ENCODE results near the gene REV3L. TPM values are rescaled to one million over a fixed set of nuclear protein-coding genes. Genes with fewer than 3 reads are reported as not detected.
A peak's percentile ranks its signal among the peaks of the same experiment; 100 is the strongest.
"Not testable (repeated sequence)": the region's sequence is repeated elsewhere in the genome, so short reads cannot be mapped to it uniquely, and the experiment has no call there.

Gene REV3L
- total and polyA plus RNA-seq, 8 donors = 29.3 to 68.6 (median 57.4) TPM

DNA sequence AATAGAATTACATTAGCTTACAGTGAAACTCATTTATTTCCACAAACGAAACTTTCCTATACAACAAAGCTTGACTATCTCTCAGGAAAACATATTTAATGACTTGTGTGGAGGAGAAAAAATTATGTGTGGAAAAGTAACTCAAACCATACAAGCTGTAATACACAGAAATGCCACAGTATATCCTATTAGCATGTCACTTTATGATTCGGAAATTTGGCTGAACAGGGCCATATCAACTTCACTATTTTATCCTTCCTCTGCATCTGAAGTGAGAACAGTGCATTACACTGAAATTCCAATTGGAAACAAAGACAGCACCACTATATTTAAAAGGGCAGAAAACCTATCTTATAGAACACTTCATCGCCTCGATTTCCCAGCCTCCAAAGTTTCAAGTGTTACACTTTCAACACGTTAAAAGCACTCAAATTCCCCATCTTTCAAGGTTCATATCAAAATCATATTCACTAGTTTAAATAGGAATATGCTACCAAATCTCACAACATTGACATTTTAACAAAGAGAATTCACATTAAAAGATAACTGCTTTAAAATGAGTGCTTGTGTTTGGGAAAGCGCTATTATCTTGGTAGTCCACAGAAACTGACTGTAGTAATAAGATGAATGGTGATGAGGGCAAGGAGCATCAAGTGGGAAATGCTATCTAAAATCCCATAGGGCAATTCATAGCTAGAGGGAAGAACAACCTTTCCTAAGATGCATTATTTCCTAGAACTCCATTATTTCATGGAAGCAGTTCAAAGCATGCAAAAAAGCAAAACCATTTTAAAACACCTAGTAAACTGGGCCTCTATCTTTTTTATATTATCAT is 1.8 kb downstream of the REV3L start:
- ATAC-seq (no peak), DNase-seq (no peak)
- H3K9me3 ChIP-seq = no peaks in the 10 kb centered on the region
- H3K27ac ChIP-seq = peak overlapping the region; percentile 99
- peaks cover 32 to 65% of the 10 kb centered on the region in 2 donors for H3K4me1 ChIP-seq
- intact Hi-C loops (cut with DNase I) = no loop called here
- H3K4me3 ChIP-seq = peak overlapping the region; percentile 79 to 88
- no peaks in the 10 kb centered on the region for H3K36me3 ChIP-seq
- no peaks in the 10 kb centered on the region for H3K27me3 ChIP-seq
- TF ChIP-seq, protein P1, sequence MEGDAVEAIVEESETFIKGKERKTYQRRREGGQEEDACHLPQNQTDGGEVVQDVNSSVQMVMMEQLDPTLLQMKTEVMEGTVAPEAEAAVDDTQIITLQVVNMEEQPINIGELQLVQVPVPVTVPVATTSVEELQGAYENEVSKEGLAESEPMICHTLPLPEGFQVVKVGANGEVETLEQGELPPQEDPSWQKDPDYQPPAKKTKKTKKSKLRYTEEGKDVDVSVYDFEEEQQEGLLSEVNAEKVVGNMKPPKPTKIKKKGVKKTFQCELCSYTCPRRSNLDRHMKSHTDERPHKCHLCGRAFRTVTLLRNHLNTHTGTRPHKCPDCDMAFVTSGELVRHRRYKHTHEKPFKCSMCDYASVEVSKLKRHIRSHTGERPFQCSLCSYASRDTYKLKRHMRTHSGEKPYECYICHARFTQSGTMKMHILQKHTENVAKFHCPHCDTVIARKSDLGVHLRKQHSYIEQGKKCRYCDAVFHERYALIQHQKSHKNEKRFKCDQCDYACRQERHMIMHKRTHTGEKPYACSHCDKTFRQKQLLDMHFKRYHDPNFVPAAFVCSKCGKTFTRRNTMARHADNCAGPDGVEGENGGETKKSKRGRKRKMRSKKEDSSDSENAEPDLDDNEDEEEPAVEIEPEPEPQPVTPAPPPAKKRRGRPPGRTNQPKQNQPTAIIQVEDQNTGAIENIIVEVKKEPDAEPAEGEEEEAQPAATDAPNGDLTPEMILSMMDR (IDR thresholded peaks at IDR 0.05) = no peak

DNA sequence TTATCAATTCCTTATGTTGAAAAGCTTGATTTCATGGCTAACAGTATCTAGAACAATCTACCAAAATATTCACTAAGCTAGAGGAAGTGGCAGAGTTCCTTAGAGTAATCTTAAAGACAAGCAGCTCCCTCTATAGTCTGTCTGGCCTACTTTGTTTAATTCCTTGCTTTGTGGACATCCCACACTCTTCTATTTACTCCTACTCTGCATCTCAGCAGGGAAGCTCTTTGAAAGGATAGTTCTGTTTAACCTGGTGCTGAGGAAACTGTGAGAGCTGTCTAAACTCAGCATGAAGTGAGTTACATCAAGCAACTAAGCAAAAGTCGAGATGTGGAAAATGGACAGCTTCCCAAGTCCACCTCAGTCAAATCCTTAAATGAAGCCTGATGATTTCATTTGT is 4.3 kb downstream of the REV3L start:
- TF ChIP-seq, protein P1 (IDR thresholded peaks at IDR 0.05) = peak in 1 of 2 donors; percentile 28
- no peaks in the 10 kb centered on the region for H3K27me3 ChIP-seq
- DNase-seq (peak in 1 of 4 donors; percentile 52), ATAC-seq (peak; percentile 17)
- no peaks in the 10 kb centered on the region for H3K9me3 ChIP-seq
- intact Hi-C loops (cut with DNase I) = loop anchor here in 1 of 2 donors (10.0 kb wide), 2 partner anchors 114 to 224 kb away; a partner anchor contains a TSS
- H3K36me3 ChIP-seq = no peaks in the 10 kb centered on the region
- H3K27ac ChIP-seq = peak overlapping the region in 1 of 2 donors; percentile 11
- H3K4me1 ChIP-seq = peaks cover 19 to 49% of the 10 kb centered on the region in 2 donors
- no peak overlapping the region for H3K4me3 ChIP-seq

DNA sequence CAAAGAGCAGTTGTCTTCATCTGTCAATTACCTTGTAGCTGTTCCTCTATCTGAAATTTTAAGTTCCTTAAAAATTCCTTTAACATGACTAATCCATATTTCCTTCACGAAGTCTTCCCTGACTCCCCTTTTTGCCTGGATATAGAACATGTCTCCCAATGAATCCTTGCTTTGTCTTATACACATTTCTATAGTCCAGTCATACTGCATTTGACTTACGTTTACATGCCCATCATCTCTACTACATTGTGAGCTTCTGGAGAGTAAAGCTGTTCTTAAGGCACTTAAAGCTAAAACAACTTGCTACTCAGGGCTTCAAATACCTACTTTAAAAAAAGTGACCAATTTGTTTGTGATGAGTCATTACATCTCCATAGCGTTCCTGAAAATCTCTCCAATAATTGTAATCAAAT is 4.9 kb downstream of the REV3L start:
- DNase-seq (no peak), ATAC-seq (no peak)
- no peaks in the 10 kb centered on the region for H3K9me3 ChIP-seq
- no peaks in the 10 kb centered on the region for H3K36me3 ChIP-seq
- peaks cover 19 to 49% of the 10 kb centered on the region in 2 donors for H3K4me1 ChIP-seq
- intact Hi-C loops (cut with DNase I) = loop anchor here in 1 of 2 donors (10.0 kb wide), 2 partner anchors 113 to 223 kb away; a partner anchor contains a TSS
- H3K27me3 ChIP-seq = no peaks in the 10 kb centered on the region
- peak overlapping the region; percentile 1 to 49 for H3K27ac ChIP-seq
- TF ChIP-seq, protein P1 (IDR thresholded peaks at IDR 0.05) = no peak
- H3K4me3 ChIP-seq = no peak overlapping the region

DNA sequence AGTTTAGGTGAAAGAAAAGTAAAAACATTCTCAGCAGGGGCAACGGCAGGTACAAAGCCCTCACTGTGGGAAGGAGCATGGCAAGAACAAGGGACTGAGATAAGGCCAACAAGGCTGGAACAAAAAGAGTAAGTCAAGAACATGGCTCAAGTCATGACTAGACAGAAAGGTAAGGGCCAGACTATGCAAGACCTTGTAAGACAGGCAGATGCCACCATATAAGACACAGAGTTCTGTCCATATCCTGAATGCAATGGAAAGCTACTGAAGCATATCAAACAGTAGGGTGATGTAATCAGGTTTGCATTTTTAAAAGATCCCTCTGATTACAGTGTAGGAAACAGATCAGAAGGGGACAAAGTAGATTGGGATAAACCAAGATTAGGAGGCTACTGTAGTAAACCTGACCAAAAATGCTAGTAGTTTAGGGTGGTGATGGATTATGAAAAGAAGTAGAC is 5.5 kb downstream of the REV3L start:
- DNase-seq = no peak
- H3K9me3 ChIP-seq = no peaks in the 10 kb centered on the region
- no peak for ATAC-seq
- H3K36me3 ChIP-seq = no peaks in the 10 kb centered on the region
- no peak overlapping the region for H3K4me3 ChIP-seq
- intact Hi-C loops (cut with DNase I) = loop anchor here in 1 of 2 donors (10.0 kb wide), 2 partner anchors 113 to 223 kb away; a partner anchor contains a TSS
- H3K27me3 ChIP-seq = no peaks in the 10 kb centered on the region
- peaks cover 19 to 49% of the 10 kb centered on the region in 2 donors for H3K4me1 ChIP-seq
- TF ChIP-seq, protein P1 (IDR thresholded peaks at IDR 0.05) = no peak
- H3K27ac ChIP-seq = peak overlapping the region; percentile 1 to 49

DNA sequence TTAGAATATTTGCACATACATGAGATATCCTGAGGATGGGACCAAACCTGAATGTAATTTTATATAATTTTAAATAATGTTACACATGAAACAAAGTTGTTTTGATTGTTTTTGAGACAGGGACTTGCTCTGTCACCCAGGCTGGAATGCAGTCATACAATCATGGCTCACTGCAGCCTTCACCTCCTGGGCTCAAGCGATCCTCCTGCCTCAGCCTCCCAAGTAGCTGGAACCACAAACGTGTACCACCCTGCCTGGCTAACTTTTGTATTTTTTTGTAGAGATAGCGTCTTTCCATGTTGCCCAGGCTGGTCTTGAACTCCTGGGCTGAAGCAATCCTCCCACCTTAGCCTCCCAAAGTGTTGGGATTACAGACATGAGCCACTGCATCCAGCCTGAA is 7.0 kb downstream of the REV3L start:
- not testable (repeated sequence) for H3K9me3 ChIP-seq, H3K36me3 ChIP-seq, H3K4me3 ChIP-seq, DNase-seq, ATAC-seq, H3K27ac ChIP-seq, H3K27me3 ChIP-seq
- H3K4me1 ChIP-seq = peaks cover 19 to 41% of the 10 kb centered on the region in 2 donors
- intact Hi-C loops (cut with DNase I) = loop anchor here in 1 of 2 donors (10.0 kb wide), 2 partner anchors 111 to 221 kb away; a partner anchor contains a TSS

All from left lung (tissue), 10 donors.